Type B pancreatic cell (in vitro differentiated cells): ENCODE measurements around the gene SORCS1. TPM values are rescaled to one million over a fixed set of nuclear protein-coding genes. Genes with fewer than 3 reads are reported as not detected.

ENCODE experiments used
- DNase-seq: peaks from one replicate; pipeline ENCODE4 v3.0.0; 2021; ENCODE audit warnings: mixed read lengths; ENCODE audit not compliant: unreplicated experiment; ENCODE audit errors: extremely low spot score
- H3K27ac Mint-ChIP-seq: 2 replicates; pipeline ENCODE4 v1.8.0; 2021; ENCODE audit warnings: mild to moderate bottlenecking, mixed read lengths
- H3K27me3 Mint-ChIP-seq: 2 replicates; pipeline ENCODE4 v1.8.0; 2021; ENCODE audit warnings: mixed read lengths
- H3K36me3 Mint-ChIP-seq: 2 replicates; pipeline ENCODE4 v1.8.0; 2021; ENCODE audit warnings: mixed read lengths
- H3K4me1 Mint-ChIP-seq: one replicate; pipeline ENCODE4 v1.8.0; 2021; ENCODE audit warnings: mixed read lengths; ENCODE audit not compliant: unreplicated experiment
- H3K4me3 Mint-ChIP-seq: 2 replicates; pipeline ENCODE4 v1.8.0; 2021; ENCODE audit warnings: mild to moderate bottlenecking, mixed read lengths
- H3K9me3 Mint-ChIP-seq: 2 replicates; pipeline ENCODE4 v1.8.0; 2021; ENCODE audit warnings: mixed read lengths
- CTCF ChIP-seq: fragments of 200-600 bp; sonication (generic); conservative IDR thresholded peaks from 2 replicates; pipeline ENCODE4 v1.5.0; 2021; ENCODE audit warnings: antibody characterized with exemption, mild to moderate bottlenecking
- total RNA-seq: library from RNA; stranded (reverse); gene quantifications from 2 replicates; pipeline ENCODE4 v1.2.1, GENCODE V29; 2021; ENCODE audit warnings: low replicate concordance

The SORCS1 gene
- total RNA-seq, 1 donor from 2014 or later = 5.4 TPM

- no peak overlapping the region for H3K27ac Mint-ChIP-seq
- TF ChIP-seq CTCF = no peak
- H3K36me3 Mint-ChIP-seq = no peaks in the 10 kb centered on the region
- DNase-seq = no peak
- peaks cover 11% of the 10 kb centered on the region for H3K27me3 Mint-ChIP-seq
- peaks cover 3% of the 10 kb centered on the region for H3K9me3 Mint-ChIP-seq
- H3K4me1 Mint-ChIP-seq = peaks cover 17% of the 10 kb centered on the region
- no peak overlapping the region for H3K4me3 Mint-ChIP-seq
These were observed 192.1 kb downstream of the SORCS1 start for GRCh38 chr10:106972381-106972780.

DNA sequence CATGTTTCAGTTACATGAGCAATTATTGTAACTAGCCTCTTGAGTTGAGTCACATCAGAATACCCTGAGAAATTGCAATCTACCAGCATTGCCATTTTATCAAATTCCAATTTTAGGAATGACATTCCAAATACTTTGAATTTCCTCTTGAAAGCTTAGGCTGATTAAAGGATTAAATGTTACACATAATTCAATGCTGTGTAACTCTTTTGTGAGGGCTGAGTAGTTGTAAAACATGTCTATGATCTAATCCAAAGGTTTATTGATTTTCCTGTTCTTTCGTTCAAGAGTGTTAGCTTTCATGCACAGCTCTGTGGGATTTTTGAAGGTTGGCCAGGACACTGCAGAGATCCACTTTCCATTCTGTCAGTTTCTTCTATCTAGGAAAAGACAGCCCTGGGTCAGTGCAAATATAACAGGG, 193.1 kb downstream of the SORCS1 start:
- Mint-ChIP-seq H3K27me3 (peaks cover 11% of the 10 kb centered on the region), H3K4me1 (peaks cover 17% of the 10 kb centered on the region), H3K9me3 (no peaks in the 10 kb centered on the region), H3K36me3 (no peaks in the 10 kb centered on the region), H3K4me3 (no peak overlapping the region), H3K27ac (no peak overlapping the region)
- no peak for DNase-seq
- no peak for TF ChIP-seq CTCF

DNA sequence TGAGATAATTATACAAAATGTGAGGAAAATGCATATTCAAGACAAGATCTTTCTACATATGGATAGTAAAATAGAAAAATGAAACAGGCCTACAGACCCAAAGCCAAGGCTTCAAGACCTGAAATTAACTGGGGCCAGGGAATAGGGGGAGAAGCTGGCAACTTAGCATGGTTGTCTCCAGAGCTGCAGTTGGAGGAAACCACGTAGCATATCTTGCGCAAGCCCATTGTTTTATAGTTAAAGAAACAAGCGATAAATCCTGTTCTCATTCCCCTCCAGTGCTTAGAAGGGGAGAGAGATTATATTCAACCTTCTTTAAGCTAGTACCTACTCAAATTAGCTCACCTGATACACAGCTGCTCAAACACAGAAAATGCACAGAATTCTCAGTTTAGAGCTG, 197.1 kb downstream of the SORCS1 start:
- Mint-ChIP-seq H3K9me3 (peaks cover 5% of the 10 kb centered on the region), H3K4me3 (no peak overlapping the region), H3K27me3 (peaks cover 5% of the 10 kb centered on the region), H3K4me1 (peaks cover 10% of the 10 kb centered on the region), H3K36me3 (peaks cover 4% of the 10 kb centered on the region), H3K27ac (no peak overlapping the region)
- TF ChIP-seq CTCF = no peak
- DNase-seq = no peak

DNA sequence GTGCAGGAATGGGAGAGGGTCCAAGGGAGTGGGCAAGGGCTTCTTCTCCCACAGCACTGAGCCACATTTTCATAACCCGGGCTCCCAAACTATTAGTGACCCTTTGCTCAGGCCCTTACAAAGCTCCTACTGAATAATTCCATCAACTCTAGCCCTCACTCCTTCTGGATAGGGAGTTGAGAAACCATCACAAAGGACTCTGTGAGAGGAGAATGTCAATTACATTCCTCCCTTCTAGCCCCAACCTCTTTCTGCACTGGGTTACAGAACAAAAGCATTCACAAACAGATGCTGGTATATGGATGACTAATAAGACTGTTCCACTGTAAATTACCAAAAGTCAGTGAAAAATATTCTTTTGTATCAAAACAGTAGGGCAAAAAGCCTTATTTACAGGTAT, 203.7 kb downstream of the SORCS1 start:
- TF ChIP-seq CTCF = no peak
- no peak for DNase-seq
- Mint-ChIP-seq H3K9me3 (peaks cover 6% of the 10 kb centered on the region), H3K4me1 (peaks cover 13% of the 10 kb centered on the region), H3K4me3 (no peak overlapping the region), H3K36me3 (peaks cover 5% of the 10 kb centered on the region), H3K27ac (no peak overlapping the region), H3K27me3 (peaks cover 22% of the 10 kb centered on the region)

GRCh38 chr10:106959521-106959920, 205.0 kb downstream of the SORCS1 start:
- peaks cover 22% of the 10 kb centered on the region for H3K27me3 Mint-ChIP-seq
- H3K4me1 Mint-ChIP-seq = peaks cover 13% of the 10 kb centered on the region
- H3K9me3 Mint-ChIP-seq = peaks cover 6% of the 10 kb centered on the region
- peaks cover 5% of the 10 kb centered on the region for H3K36me3 Mint-ChIP-seq
- no peak overlapping the region for H3K4me3 Mint-ChIP-seq
- no peak overlapping the region for H3K27ac Mint-ChIP-seq
- TF ChIP-seq CTCF = no peak
- DNase-seq = no peak
